Left lung (tissue), 10 donors: ENCODE measurements around the gene TACC3. TPM values are rescaled to one million over a fixed set of nuclear protein-coding genes. Genes with fewer than 3 reads are reported as not detected.
A peak's percentile ranks its signal among the peaks of the same experiment; 100 is the strongest.

ENCODE experiments used
- ATAC-seq: fragments of 200-7000 bp; cut with Tn5 transposase; one replicate; pipeline ENCODE4 v1.9.1; 2020; ENCODE audit warnings: moderate library complexity
- DNase-seq, 4 donors: peaks; one replicate each; pipeline ENCODE4 v3.0.0-alpha.2; 2013 to 2020
- H3K27ac ChIP-seq, 2 donors: fragments of 200-600 bp; sonication (generic) in 1 of 2; one replicate each; pipeline versions ENCODE4 v1.5.0 to v1.8.0; 2020 to 2021
- H3K27me3 ChIP-seq, 2 donors: fragments of 200-600 bp; sonication (generic) in 1 of 2; one replicate each; pipeline versions ENCODE4 v1.5.0 to v1.8.0; 2020 to 2021
- H3K36me3 ChIP-seq, 2 donors: fragments of 200-600 bp; sonication (generic) in 1 of 2; one replicate each; pipeline versions ENCODE4 v1.5.0 to v1.8.0; 2020 to 2021
- H3K4me1 ChIP-seq, 2 donors: fragments of 200-600 bp; one replicate each; pipeline ENCODE4 v1.8.0; 2021
- H3K4me3 ChIP-seq, 2 donors: fragments of 200-600 bp; sonication (generic) in 1 of 2; one replicate each; pipeline versions ENCODE4 v1.5.0 to v1.8.0; 2020 to 2021; ENCODE audit warnings: mild to moderate bottlenecking in 1 of 2
- H3K9me3 ChIP-seq, 2 donors: fragments of 200-600 bp; sonication (generic) in 1 of 2; one replicate each; pipeline versions ENCODE4 v1.5.0 to v1.8.0; 2020 to 2021
- intact Hi-C, 2 donors: fragments of 100-400 bp; cut with DNase I; formaldehyde crosslinking; loops; one replicate each; pipeline versions ENCODE4 v1.11.2 to v1.14.2; 2022
- polyA plus RNA-seq, 6 donors: library from polyadenylated mRNA; unstranded; fragments of 120-200 nt; gene quantifications; one replicate each; pipeline ENCODE4 v1.2.1, GENCODE V29; 2013; ENCODE audit not compliant: insufficient read length in 6 of 6
- total RNA-seq, 2 donors: library from RNA; stranded (reverse); fragmentation: NEBNext Ultra II Directional; extraction: Animal tissue kit (Norgen Biotek cat#: 25700); gene quantifications; one replicate each; pipeline ENCODE4 v1.2.1, GENCODE V29; 2021
- TF ChIP-seq, protein P1 (sequence below), 2 donors: fragments of 200-600 bp; sonication (generic) in 1 of 2; IDR thresholded peaks; one replicate each; pipeline versions ENCODE4 v1.5.0 to v1.8.0; 2021; ENCODE audit warnings: antibody characterized with exemption in 2 of 2
- donor health status: DM: no; HTN: yes; CAD: no.
- donor health status: DM: no; HTN: no; CAD: no.

TACC3 gene
- total and polyA plus RNA-seq, 8 donors: 20.3 to 76.2 (median 44.7) TPM

DNA sequence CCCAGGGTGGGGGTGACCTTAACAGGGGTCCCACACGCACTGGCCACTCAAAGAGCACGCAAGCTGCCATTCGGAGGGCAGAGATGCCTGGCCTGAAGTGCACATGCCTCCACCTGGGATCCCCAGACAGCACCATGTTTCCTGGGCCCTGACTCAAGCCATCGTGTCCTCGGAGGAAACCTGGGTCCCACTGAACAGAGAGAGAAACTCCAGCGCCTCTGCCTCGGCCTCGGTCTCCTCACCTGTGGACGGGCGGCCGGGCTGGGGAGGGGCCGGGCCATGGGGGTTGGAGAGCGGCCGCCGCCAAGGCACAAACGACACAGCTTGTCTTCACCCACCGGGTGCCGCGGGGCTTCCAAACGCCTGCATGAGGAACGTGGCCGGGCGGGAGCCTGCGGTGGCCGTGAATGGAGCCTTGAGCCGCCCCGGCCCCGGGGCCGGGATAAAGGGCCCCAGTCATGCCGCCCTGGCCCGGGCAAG lies 41.8 kb downstream of the TACC3 start:
- intact Hi-C loops: no loop called here
- ATAC-seq (no peak), DNase-seq (no peak)
- Histone ChIP-seq H3K9me3 (no peaks in the 10 kb centered on the region), H3K4me3 (no peak overlapping the region), H3K27me3 (peaks cover 0 to 60% of the 10 kb centered on the region in 2 donors), H3K4me1 (peaks cover 11 to 28% of the 10 kb centered on the region in 2 donors), H3K36me3 (no peaks in the 10 kb centered on the region), H3K27ac (no peak overlapping the region)
- TF ChIP-seq, protein P1, sequence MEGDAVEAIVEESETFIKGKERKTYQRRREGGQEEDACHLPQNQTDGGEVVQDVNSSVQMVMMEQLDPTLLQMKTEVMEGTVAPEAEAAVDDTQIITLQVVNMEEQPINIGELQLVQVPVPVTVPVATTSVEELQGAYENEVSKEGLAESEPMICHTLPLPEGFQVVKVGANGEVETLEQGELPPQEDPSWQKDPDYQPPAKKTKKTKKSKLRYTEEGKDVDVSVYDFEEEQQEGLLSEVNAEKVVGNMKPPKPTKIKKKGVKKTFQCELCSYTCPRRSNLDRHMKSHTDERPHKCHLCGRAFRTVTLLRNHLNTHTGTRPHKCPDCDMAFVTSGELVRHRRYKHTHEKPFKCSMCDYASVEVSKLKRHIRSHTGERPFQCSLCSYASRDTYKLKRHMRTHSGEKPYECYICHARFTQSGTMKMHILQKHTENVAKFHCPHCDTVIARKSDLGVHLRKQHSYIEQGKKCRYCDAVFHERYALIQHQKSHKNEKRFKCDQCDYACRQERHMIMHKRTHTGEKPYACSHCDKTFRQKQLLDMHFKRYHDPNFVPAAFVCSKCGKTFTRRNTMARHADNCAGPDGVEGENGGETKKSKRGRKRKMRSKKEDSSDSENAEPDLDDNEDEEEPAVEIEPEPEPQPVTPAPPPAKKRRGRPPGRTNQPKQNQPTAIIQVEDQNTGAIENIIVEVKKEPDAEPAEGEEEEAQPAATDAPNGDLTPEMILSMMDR (IDR thresholded peaks at IDR 0.05): no peak

DNA sequence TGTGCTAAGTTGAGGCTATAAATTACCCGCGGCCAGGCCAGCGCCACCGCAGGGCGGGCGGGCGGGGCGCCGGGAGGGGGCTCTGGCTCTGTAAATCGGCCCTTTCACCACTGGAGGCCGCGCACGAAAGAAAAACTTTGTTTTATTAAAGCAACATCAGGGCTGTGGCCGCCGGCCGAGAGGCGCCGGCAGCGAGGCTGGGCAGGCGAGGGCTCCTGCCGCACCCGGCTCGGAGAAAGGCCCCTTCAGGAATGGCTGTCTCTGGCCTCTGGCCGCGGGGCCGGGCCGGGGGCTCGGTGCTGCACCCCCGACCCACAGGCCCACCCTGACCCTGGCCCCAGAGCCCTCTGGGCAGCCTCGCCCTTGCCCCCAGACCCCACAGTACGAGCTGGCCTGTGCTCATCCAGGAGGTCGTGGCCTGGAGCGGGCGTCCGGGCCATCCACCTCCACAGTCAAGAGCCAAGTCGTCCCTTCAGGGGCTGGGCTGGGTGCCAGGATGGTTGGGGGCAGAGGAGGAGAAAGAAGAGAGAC lies 42.3 kb downstream of the TACC3 start:
- H3K27me3 ChIP-seq: peaks cover 4 to 65% of the 10 kb centered on the region in 2 donors
- peaks cover 11 to 33% of the 10 kb centered on the region in 2 donors for H3K4me1 ChIP-seq
- DNase-seq (peak in 1 of 4 donors; percentile 72), ATAC-seq (peak; percentile 23)
- H3K36me3 ChIP-seq: no peaks in the 10 kb centered on the region
- no peaks in the 10 kb centered on the region for H3K9me3 ChIP-seq
- H3K4me3 ChIP-seq: no peak overlapping the region
- H3K27ac ChIP-seq: no peak overlapping the region
- intact Hi-C loops: no loop called here
- TF ChIP-seq, protein P1 (IDR thresholded peaks at IDR 0.05): no peak

DNA sequence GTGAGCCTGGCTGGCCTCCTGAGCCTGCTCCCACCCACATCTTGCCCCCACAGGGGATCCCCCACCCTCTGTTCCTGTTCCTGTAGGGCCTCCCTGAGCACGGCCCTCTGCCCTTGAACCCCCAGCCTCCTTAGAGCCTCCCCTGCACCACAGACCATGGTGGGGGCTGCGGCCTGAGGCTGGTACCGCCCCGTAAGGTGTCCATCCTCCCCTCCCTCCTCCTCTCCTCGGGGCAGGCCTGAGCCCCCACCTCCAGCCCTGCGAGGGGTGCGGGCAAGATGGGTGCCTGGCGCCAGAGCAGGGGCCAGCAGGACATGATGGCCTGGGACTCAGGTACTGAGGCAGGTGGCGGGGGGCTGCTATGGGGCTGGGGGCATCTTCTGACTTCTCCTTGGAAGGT lies 43.3 kb downstream of the TACC3 start:
- intact Hi-C loops: no loop called here
- TF ChIP-seq, protein P1 (IDR thresholded peaks at IDR 0.05): no peak
- no peaks in the 10 kb centered on the region for H3K9me3 ChIP-seq
- H3K4me1 ChIP-seq: peaks cover 11 to 38% of the 10 kb centered on the region in 2 donors
- no peak overlapping the region for H3K4me3 ChIP-seq
- no peak for DNase-seq
- H3K27me3 ChIP-seq: peaks cover 7 to 75% of the 10 kb centered on the region in 2 donors
- no peaks in the 10 kb centered on the region for H3K36me3 ChIP-seq
- no peak for ATAC-seq
- H3K27ac ChIP-seq: no peak overlapping the region

DNA sequence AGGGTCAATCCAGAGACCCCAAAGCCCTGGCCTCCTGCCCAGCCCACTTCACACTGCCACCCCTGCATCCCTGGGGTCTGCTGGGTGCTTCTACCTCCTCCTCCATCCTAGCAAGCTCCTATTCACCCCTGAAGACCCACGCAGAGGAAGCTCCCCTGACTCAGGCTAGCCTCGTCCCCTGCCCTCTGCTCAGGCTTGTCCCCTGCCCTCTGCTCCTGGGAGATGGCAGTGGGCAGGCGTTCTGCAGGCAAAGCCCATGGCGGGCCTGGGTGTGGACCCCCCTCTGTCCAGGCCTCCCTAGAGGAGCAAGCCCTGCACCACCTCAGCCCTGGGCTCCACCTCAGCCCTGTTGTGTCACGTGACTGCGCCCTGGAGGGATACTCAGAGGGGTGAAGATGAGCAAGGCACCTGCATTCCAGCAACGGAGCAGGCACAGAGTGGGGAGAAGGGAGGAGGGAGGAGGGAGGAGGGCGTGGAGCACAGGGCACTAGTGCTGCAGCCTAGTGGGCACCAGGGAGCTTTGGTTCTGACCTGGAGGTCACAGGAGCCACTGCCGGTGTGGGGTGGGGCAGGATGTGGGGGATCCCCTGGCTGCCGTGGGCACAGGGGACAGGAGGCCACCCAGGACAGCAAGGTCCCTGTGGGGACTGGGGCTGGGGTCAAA lies 44.2 kb downstream of the TACC3 start:
- H3K4me3 ChIP-seq: no peak overlapping the region
- intact Hi-C loops: no loop called here
- TF ChIP-seq, protein P1 (IDR thresholded peaks at IDR 0.05): no peak
- H3K9me3 ChIP-seq: no peaks in the 10 kb centered on the region
- DNase-seq: no peak
- no peak overlapping the region for H3K27ac ChIP-seq
- peaks cover 7 to 84% of the 10 kb centered on the region in 2 donors for H3K27me3 ChIP-seq
- ATAC-seq: no peak
- no peaks in the 10 kb centered on the region for H3K36me3 ChIP-seq
- peaks cover 11 to 33% of the 10 kb centered on the region in 2 donors for H3K4me1 ChIP-seq
